NCI-H146 treated with DMSO at 0.1 percent for 48 hours (cell line): ENCODE measurements around the gene NUP98.
"Not testable (repeated sequence)": the region's sequence is repeated elsewhere in the genome, so short reads cannot be mapped to it uniquely, and the experiment has no call there.

Experiments used
- DNase-seq: peaks from one replicate; lab custom pipeline; 2025; ENCODE audit not compliant: unreplicated experiment; lab: John Stamatoyannopoulos, UW

NUP98 gene

DNA sequence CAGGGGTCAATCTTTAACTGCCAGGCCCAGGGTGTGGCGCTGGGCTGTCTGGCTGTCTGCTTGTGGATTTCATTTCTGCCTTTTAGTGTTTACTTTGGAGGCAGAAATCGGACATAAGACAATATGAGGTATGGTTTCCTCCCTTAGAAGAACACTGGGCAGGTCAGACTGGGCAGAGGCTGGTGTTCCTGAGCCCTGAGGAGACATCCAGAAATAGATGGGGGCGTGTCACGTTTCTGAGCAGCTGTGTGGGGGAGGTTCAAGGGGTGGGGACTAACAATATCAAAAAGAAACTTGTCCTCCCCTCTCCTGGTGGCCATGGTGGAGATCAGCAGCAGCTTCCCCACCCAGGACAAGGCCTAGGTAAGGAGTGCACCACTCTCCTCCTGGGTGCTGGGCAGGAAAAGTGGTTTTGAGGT is 152.5 kb downstream of the NUP98 start, which contains the start of gene ART1:
Gene ART1, plus strand, starts transcription at position 312 of the 419 bp plus-strand sequence. CDS start 14,086 bp downstream, outside the sequence.
- no peak for DNase-seq

DNA sequence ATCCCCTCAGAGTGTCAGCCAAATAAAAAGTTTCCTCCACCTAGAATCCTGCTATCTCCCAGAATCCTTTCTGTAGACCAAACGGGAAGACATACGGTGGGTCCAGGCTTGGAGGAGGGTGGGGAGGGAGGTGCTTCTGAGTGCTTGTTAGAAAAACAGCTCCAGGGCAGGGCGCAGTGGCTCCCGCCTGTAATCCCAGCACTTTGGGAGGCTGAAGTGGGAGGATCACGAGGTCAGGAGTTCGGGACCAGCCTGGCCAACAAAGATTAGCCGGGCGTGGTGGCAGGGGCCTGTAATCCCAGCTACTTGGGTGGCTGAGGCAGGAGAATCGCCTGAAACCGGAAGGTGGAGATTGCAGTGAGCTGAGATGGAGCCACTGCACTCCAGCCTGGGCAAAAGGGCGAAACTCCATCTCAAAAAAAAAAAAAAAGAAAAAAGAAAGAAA is 154.2 kb downstream of the NUP98 start:
- DNase-seq = not testable (repeated sequence)

DNA sequence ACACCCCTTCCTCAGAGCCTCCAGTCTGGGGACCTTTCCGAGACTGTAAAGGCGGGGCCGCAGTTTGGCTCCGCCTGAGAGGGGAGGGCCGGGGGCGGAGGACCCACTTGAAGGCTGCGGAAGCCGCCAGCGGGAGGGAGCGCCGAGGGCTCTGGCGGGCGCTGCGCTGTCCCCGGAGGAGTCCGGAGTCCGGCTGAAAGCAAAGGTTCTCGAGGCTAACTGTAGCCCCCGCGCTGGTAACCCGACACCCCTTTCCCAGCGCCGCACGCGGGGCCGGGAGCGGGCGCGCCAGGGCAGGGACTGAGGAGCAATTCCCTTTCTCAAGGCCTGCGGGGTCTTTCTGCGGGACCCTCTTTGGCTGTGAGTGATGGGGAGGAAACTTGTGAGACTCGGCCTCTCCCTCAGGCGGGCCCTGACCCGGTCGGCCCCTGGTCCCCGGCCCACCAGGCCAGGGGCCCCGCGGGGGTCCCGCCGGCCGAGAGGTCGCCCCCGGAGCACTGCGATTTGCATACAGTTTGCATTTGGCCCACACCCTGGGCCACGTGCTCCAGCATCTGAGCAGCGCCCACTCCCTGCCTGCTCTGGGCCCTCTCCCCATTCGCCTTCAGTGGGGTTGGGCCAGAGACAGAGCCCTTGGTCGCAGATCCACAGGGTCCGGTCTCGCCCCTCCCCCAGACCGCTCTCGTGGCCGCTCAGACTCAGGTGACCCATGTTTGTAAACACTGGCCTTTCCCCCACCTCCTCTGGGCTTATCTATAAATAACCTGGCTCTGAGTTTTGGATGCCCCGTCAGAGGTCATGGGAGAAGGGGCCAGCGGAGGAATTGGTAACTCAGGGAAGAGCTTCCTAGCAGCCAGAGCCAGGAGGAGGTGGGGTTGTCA is 155.0 kb downstream of the NUP98 start:
- DNase-seq = peak; percentile 48

DNA sequence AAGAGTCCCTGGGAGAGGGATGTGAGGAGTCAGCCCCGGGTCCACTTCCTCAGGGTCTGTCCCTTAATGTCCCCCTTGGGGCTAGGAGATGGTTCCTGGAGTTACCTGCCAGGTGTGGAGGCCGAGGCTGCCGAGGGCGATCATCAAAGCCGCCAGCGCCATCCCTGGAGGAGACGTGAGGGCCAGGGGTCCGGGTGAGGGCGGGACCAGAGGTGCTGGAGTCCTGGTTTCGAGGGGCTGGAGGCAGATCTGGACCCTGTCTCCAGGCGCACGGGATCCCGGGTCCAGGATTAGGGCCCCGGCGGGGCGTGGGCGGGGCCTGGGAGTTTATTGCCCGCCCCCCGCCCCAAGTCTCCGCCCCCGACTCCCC is 155.7 kb downstream of the NUP98 start, which contains the start of gene ART5:
Gene ART5, minus strand, starts transcription at position 292 of the 370 bp plus-strand sequence. Its CDS starts 130 bp downstream, at position 162.
- no peak for DNase-seq

DNA sequence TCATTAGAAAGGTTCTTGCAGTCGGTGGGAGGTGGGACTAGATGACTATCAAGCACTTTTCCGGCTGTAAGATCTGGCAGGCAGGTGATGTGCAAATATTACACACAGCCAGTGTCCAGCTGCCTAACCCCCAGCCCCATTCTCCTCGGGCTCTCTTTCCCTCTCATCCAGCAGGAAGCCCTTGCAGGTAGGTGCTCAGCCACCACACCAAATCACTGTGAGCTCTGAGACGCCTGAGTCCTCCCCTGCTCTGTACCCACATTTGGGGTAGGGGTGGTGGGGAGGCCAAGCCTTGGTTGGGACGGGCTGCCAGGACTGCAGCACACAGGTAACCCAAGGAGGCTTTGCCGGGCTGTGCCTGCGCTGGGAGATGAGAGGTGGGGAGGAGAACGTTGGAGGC is 156.2 kb downstream of the NUP98 start:
- DNase-seq = no peak

DNA sequence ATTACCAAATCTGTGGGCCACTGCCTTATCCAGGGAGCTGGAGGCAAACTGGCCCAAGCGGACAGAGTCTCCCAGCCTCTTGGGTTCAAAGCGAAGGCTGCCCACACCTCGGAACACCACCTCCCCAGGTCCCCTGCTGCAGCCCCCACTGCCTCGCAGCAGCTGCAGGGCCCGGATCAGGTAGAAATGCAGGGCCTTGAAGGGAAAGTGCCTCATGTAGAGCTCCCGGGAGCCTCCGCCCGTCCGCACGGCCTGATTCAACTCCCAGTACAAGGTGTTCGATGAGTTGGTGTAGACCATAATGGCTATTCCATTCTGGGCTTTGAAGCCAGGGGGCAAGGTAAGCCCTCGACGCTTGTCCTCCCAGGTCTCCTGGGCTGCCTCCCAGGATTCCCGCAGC is 157.5 kb downstream of the NUP98 start:
- DNase-seq = no peak

DNA sequence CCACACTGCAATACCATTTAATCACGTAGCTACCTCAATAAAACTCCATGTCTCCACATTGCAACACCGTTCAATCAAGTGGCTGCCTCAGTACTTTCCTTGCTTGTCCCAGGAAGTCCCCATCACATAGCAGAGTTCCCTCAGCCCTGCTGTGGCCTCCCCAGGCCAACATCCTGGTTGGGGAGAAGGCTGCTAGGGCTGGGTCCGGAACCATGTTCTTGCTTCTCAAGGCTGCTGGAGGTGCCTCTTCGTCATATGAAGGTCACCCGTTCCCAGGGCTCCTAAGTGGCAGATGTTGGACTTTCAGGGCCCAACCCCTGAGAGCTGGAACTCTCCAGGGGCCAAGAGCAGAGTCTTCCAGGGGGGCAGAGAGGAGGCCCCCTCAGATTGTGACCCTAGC is 158.8 kb downstream of the NUP98 start:
- DNase-seq = no peak

DNA sequence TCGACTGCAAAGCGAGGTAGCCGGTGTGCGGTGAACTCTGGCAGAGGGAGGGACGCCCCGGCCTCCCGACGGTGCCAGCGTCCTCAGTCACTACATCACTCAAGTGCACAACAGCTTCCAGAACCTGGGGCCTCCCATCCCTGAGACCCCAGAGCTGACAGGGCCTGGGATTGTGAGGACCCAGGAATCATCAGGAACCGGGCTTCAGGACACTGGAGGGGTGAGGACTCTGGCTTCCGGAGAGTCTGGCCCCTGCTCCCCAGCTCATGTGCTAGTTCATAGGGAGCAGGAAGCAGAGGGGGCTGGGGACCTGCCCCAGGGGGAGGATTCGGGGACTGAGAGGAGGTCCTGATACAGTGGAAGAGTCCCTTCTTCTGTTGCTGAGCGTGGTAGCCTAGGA is 160.2 kb downstream of the NUP98 start:
- DNase-seq = no peak

DNA sequence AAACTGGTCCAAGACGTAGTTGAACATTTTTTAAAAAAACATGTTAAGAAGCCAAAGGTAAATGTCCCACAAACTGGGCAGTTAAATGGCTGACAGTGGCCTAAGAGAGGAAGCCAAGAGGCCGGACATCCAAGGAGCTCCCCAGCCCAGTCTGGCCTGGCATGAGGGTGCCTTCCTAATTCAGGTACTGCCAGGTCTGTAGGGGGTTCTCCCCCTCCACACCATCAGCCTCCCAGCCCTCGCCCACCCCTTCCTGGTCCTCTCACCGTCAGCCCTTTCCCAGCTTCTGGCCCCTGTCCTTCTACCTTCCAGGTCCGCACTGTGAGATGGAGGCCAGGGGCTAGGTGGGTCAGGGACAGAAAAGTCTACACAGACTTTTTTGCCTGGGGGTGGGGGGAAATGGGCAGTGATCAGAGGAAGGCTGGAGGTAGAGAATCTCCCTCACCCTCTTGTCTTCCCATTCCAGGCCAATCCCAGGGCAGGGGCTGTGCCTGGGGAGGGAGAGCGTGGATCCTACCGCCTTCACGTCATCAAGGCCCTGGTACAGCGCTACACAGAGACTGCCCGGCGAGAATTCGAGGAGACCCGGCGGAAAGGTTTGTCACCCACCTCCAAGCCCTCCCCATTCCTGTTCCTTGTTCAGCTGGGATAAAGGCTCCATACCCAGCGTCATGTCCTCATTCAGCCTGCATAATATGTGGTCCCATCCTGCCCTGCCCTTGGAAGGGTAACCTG is 161.5 kb downstream of the NUP98 start:
- DNase-seq = no peak

DNA sequence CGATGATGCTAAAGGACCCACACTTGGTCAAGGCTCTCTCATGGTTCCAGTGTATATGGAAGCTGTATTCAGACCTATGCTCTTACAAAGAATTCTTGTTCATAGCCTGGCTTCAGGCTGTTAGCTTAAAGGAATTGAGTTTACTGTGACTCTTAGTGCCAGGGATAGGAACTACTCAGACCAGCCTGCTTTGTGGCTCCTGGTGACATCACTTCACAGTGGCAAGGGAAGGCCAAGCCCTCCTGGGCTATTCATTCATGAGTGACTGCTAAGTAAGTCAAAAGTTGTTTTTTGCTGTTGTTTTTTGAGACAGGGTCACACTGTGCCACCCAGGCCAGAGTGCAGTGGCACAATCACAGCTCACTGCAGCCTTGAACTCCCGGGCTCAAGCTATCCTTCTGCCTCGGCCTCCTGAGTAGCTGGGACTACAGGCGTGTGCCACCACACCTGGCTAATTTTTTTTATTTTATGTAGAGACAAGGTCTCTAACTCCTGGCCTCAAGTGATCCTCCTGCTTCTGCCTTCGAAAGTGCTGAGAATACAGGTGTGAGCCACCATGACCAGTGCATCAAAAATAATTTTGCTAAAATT is 165.2 kb downstream of the NUP98 start:
- no peak for DNase-seq

DNA sequence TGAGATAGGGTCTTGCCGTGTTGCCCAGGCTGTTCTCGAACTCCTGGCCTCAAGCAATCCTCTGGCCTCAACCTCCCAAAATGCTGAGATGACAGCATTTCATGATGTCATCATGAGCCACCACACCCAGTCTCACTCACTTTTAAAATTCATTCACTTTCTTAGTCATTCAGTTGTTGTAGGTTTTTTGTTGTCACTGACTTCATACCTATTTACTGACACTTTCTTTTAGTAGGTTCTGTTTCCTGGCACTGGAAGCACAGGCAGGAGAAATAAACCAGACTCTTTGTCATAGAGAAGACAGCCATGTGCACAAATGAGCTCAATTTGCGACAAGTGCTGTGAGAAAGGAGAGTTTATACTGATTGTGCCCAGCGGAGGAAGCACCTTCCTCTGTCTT is 166.0 kb downstream of the NUP98 start:
- DNase-seq = no peak

DNA sequence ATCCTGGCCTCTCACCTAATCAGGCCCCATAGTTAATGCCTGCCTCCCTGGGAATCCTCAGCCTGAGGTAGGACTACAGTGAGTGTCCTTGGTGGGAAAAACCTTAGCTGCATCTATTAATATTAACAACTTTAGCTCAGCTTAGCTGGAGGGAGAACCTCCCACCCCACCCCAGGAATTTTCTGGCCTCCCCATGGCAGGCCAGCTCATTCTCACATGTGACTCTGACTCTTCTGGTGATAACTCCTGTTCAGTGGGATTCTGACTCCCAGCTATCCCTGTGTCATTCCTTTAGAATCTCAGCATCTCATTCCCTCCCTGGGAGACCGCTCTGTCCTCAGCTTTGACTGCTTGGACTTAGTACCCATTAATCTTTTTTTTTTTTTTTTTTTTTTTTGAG is 170.1 kb downstream of the NUP98 start:
- no peak for DNase-seq

DNA sequence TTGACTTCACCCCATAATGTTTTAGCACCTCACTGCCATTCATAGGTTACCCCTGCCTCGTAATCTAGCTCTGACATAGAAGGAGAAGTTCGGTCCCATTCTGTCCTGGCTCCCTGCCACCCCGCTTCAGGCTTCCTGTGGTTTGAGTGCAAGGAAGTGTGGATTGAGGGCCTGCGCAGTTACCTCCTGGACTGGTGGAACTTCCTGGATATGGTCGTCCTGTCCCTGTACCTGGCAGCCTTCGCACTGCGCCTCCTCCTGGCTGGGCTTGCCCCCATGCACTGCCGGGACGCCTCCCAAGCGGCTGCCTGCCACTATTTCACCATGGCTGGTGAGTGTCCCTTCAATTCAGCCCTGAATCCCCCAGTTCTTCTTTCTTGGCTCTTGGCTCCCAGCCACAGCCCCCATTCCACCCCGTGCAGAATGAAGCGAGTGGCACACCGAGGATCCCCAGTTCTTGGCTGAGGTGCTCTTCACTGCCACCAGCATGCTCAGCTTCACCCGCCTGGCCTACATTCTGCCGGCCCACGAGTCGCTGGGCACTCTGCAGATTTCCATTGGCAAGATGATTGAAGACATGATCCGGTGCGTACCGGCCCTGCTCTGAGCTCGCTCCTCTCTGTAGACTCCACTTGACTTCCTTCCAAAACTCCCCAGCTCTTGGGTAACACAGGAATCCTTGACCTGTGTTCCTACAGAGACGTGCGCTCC is 170.9 kb downstream of the NUP98 start:
- DNase-seq = no peak
